PC-3 (cell line): ENCODE data around the gene RBMS3. TPM values are rescaled to one million over a fixed set of nuclear protein-coding genes. Genes with fewer than 3 reads are reported as not detected.

Experiments
- ATAC-seq: fragments of 200-7000 bp; cut with Tn5 transposase; 2 replicates; pipeline ENCODE4 v1.9.1; 2020; ENCODE audit warnings: mild to moderate bottlenecking, moderate library complexity
- BruUV-seq: library from RNA; stranded (reverse); fragments of 400-500 nt; replicated peaks from 2 replicates; lab custom pipeline; 2021; lab: Mats Ljungman, UMichigan
- CTCF ChIA-PET: fragments of 300-600 bp; sonication (Branson Sonifier 250); formaldehyde crosslinking; loops from one replicate; lab custom pipeline; 2022; ENCODE audit warnings: antibody characterized with exemption; lab: Charles Lee
- POLR2A ChIA-PET: fragments of 300-600 bp; sonication (Branson Sonifier 250); formaldehyde crosslinking; loops from one replicate; lab custom pipeline; 2022; ENCODE audit warnings: antibody characterized with exemption; ENCODE audit not compliant: unreplicated experiment; lab: Charles Lee
- DNase-seq: peaks from one replicate; pipeline ENCODE4 v3.0.0-alpha.2; 2015
- H2AFZ ChIP-seq: fragments of 300-600 bp; sonication (generic); 2 replicates; pipeline ENCODE4 v1.6.0; 2016; ENCODE audit warnings: antibody characterized with exemption, low read length
- H3F3A ChIP-seq: fragments of 300-600 bp; sonication (generic); one replicate; pipeline ENCODE4 v1.6.0; 2017; ENCODE audit warnings: antibody characterized with exemption, low read length, control low read depth, mild to moderate bottlenecking; ENCODE audit not compliant: unreplicated experiment
- H3K27ac ChIP-seq: fragments of 300-600 bp; sonication (generic); 2 replicates; pipeline ENCODE4 v1.5.1; 2016; ENCODE audit warnings: mild to moderate bottlenecking, low read length
- H3K27me3 ChIP-seq: fragments of 300-600 bp; sonication (generic); 2 replicates; pipeline ENCODE4 v1.6.1; 2016; ENCODE audit warnings: low read length, mixed read lengths
- H3K36me3 ChIP-seq: fragments of 300-600 bp; sonication (generic); 2 replicates; pipeline ENCODE4 v1.6.1; 2016; ENCODE audit warnings: low read depth, mixed run types, low read length, mixed read lengths
- H3K4me1 ChIP-seq: fragments of 300-600 bp; sonication (generic); 2 replicates; pipeline ENCODE4 v1.5.1; 2016; ENCODE audit warnings: low read length; ENCODE audit not compliant: insufficient read depth
- H3K4me2 ChIP-seq: fragments of 300-600 bp; sonication (generic); 2 replicates; pipeline ENCODE4 v1.6.0; 2016; ENCODE audit warnings: low read length
- H3K4me3 ChIP-seq: fragments of 300-600 bp; sonication (generic); 2 replicates; pipeline ENCODE4 v1.5.1; 2016; ENCODE audit warnings: mild to moderate bottlenecking, low read length, mixed read lengths
- H3K79me2 ChIP-seq: fragments of 300-600 bp; sonication (generic); 2 replicates; pipeline ENCODE4 v1.6.1; 2017; ENCODE audit warnings: low read length, mixed read lengths
- H3K9ac ChIP-seq: fragments of 300-600 bp; sonication (generic); 2 replicates; pipeline ENCODE4 v1.6.0; 2016; ENCODE audit warnings: mild to moderate bottlenecking, low read length
- H3K9me2 ChIP-seq: fragments of 300-600 bp; sonication (generic); replicated peaks from 2 replicates; pipeline ENCODE4 v1.6.1; 2016; ENCODE audit warnings: mixed run types, low read length, mixed read lengths
- H3K9me3 ChIP-seq: fragments of 300-600 bp; sonication (generic); 2 replicates; pipeline ENCODE4 v1.6.1; 2016; ENCODE audit warnings: low read length, mixed read lengths
- H4K20me1 ChIP-seq: fragments of 300-600 bp; sonication (generic); 2 replicates; pipeline ENCODE4 v1.6.1; 2016; ENCODE audit warnings: low read length, mixed read lengths
- CTCF ChIP-seq: fragments of 300-600 bp; sonication (generic); conservative IDR thresholded peaks from 2 replicates; pipeline ENCODE4 v1.5.1; 2017; ENCODE audit warnings: antibody characterized with exemption, low read depth, mild to moderate bottlenecking, low read length
- EZH2 ChIP-seq: fragments of 300-600 bp; sonication (generic); IDR thresholded peaks from one replicate; pipeline ENCODE4 v1.6.1; 2017; ENCODE audit warnings: antibody characterized with exemption, mild to moderate bottlenecking, low read length; ENCODE audit not compliant: unreplicated experiment
- EZH2phosphoT487 ChIP-seq: fragments of 300-600 bp; sonication (generic); IDR thresholded peaks from 2 replicates; pipeline ENCODE4 v1.6.1; 2018; ENCODE audit warnings: mild to moderate bottlenecking, antibody characterized with exemption, low read length, borderline replicate concordance
- intact Hi-C: fragments of 100-400 bp; cut with micrococcal nuclease; formaldehyde crosslinking; loops from 2 replicates; pipeline ENCODE4 v1.9.0; 2023
- total RNA-seq: library from RNA; depleted of rRNA; stranded (reverse); fragments of >200 nt; gene quantifications from 2 replicates; pipeline ENCODE4 v1.2.3, GENCODE V29; 2014

The RBMS3 gene
- total RNA-seq, 1 experiment from 2014 or later: 5.4 TPM

GRCh38 chr3:29587340-29587739 lies 306.5 kb downstream of the RBMS3 start:
- Histone ChIP-seq H3K9me2 (no peaks in the 10 kb centered on the region), H3F3A (no peaks in the 10 kb centered on the region), H3K27ac (no peak overlapping the region), H3K36me3 (no peaks in the 10 kb centered on the region), H3K9me3 (no peaks in the 10 kb centered on the region), H3K27me3 (no peaks in the 10 kb centered on the region), H3K4me3 (no peak overlapping the region), H2AFZ (no peak overlapping the region), H3K4me2 (no peak overlapping the region), H3K9ac (no peak overlapping the region), H3K4me1 (no peaks in the 10 kb centered on the region), H3K79me2 (no peaks in the 10 kb centered on the region), H4K20me1 (no peaks in the 10 kb centered on the region)
- intact Hi-C loops: no loop called here
- CTCF ChIA-PET: no interaction called here
- TF ChIP-seq CTCF (no peak), EZH2 (no peak), EZH2phosphoT487 (no peak)
- BruUV-seq: no TSS peak
- ATAC-seq (no peak), DNase-seq (no peak)
- POLR2A ChIA-PET: no interaction called here

- no peak for ATAC-seq
- no peaks in the 10 kb centered on the region for H3K27me3 ChIP-seq
- no peaks in the 10 kb centered on the region for H3K79me2 ChIP-seq
- H3K27ac ChIP-seq: no peak overlapping the region
- H4K20me1 ChIP-seq: no peaks in the 10 kb centered on the region
- H3K36me3 ChIP-seq: no peaks in the 10 kb centered on the region
- TF ChIP-seq EZH2phosphoT487 (no peak), EZH2 (no peak), CTCF (no peak)
- H3K9me3 ChIP-seq: no peaks in the 10 kb centered on the region
- no TSS peak for BruUV-seq
- no peak for DNase-seq
- H2AFZ ChIP-seq: no peak overlapping the region
- no peak overlapping the region for H3K4me3 ChIP-seq
- no peak overlapping the region for H3K9ac ChIP-seq
- no peak overlapping the region for H3K4me2 ChIP-seq
- CTCF ChIA-PET: no interaction called here
- no peaks in the 10 kb centered on the region for H3K4me1 ChIP-seq
- POLR2A ChIA-PET: no interaction called here
- intact Hi-C loops: no loop called here
- H3K9me2 ChIP-seq: no peaks in the 10 kb centered on the region
- no peaks in the 10 kb centered on the region for H3F3A ChIP-seq
These were observed 309.1 kb downstream of the RBMS3 start for GRCh38 chr3:29590012-29590411.

- Histone ChIP-seq H3K9me3 (no peaks in the 10 kb centered on the region), H3K4me1 (no peaks in the 10 kb centered on the region), H3F3A (no peaks in the 10 kb centered on the region), H2AFZ (no peak overlapping the region), H3K4me3 (no peak overlapping the region), H3K79me2 (no peaks in the 10 kb centered on the region), H3K9ac (no peak overlapping the region), H3K4me2 (no peak overlapping the region), H3K9me2 (no peaks in the 10 kb centered on the region), H3K36me3 (no peaks in the 10 kb centered on the region), H4K20me1 (no peaks in the 10 kb centered on the region), H3K27me3 (no peaks in the 10 kb centered on the region), H3K27ac (no peak overlapping the region)
- CTCF ChIA-PET: no interaction called here
- TF ChIP-seq EZH2phosphoT487: no peak
- no peak for TF ChIP-seq EZH2
- TF ChIP-seq CTCF: no peak
- intact Hi-C loops: no loop called here
- no TSS peak for BruUV-seq
- ATAC-seq: no peak
- POLR2A ChIA-PET: no interaction called here
- no peak for DNase-seq
These were observed 309.6 kb downstream of the RBMS3 start for GRCh38 chr3:29590461-29590860.
